UCSD-AML1 (cell line): ENCODE results near the gene TCTN3.
"Not testable (repeated sequence)": the region's sequence is repeated elsewhere in the genome, so short reads cannot be mapped to it uniquely, and the experiment has no call there.

Source experiments
- DNase-seq: peaks from one replicate; lab custom pipeline; 2025; ENCODE audit not compliant: unreplicated experiment; lab: John Stamatoyannopoulos, UW

TCTN3 gene

DNA sequence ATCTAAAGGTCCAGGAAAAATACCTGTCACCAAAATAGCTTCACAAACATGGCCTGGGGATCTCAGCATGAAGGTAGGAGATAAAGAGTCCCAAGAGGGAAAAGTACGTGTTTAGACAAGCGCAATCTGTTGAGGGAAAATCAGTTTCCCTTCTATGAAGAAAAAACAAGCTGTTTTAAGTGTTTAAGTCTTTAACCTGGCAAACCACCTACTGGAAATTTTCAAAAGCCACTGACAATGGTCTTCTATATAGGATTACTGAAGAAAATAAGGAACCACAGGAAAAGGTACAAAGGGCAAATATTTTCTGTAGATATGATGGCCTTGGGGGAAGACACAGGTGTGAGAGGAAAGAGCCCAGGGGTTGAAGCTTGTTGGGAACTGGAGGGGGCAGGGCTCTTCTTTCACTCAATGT is 58.4 kb downstream of the TCTN3 start:
- DNase-seq = no peak

DNA sequence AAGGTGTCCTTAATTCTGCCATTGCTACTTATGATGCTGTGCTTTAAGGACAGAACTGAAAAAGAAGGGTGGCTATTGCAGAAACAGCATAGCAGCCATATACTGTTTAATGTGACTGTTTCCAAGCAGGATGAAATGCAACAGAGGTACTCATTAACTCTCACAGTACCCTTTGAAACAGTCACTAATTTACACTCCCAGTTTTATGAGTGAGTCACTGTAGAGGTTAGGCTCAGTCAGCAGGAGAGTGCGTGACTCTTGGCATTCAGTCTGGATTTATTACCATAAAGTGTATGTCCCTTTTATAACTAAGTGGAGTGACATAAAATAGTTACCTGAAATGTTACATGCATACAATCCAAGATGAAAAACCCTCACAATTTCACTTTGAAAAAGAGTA is 64.9 kb downstream of the TCTN3 start:
- DNase-seq = no peak

- DNase-seq = no peak
These were observed 67.2 kb downstream of the TCTN3 start for GRCh38 chr10:95626500-95626899.

GRCh38 chr10:95620415-95620814 is 73.3 kb downstream of the TCTN3 start:
- not testable (repeated sequence) for DNase-seq

DNA sequence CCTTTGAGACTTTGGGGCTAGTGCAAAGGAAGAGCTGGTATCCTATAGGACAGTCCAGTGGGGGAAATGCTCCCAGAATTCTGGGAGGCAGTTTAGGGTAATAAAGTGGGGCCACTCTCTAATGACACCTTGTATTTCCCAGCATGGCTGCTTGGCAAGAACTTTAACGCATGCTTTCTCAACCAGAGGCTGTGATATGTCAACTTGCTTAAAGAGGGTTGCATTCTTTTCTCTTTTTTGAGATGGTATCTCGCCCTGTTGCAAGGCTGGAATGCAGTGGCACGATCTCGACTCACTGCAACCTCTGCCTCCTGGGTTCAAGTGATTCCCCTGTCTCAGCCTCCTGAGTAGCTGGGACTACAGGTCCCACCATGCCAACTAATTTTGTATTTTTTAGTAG is 75.6 kb downstream of the TCTN3 start:
- no peak for DNase-seq

GRCh38 chr10:95616446-95616845 is 77.3 kb downstream of the TCTN3 start:
- DNase-seq = no peak
